ENCODE results near the gene TSSC4. TPM values are rescaled to one million over a fixed set of nuclear protein-coding genes. Genes with fewer than 3 reads are reported as not detected.
A peak's percentile ranks its signal among the peaks of the same experiment; 100 is the strongest.

Gene TSSC4
- total RNA-seq, 1 donor from 2014 or later, result 25.7 TPM

- DNase-seq, result no peak
These were observed 30.7 kb upstream of the TSSC4 start for GRCh38 chr11:2369896-2370295.

GRCh38 chr11:2374456-2375201, 25.9 kb upstream of the TSSC4 start:
- no peak for DNase-seq

GRCh38 chr11:2375341-2375853, 25.2 kb upstream of the TSSC4 start:
- DNase-seq, result no peak

- DNase-seq, result no peak
These were observed 24.5 kb upstream of the TSSC4 start for GRCh38 chr11:2375964-2376551.

GRCh38 chr11:2376751-2377451, 23.6 kb upstream of the TSSC4 start, which contains the start of gene CD81:
CD81 (plus strand) TSS chr11:2377310; CDS start chr11:2377550, 240 bp downstream.
- peak; percentile 32 for DNase-seq

GRCh38 chr11:2377511-2378443, 22.8 kb upstream of the TSSC4 start:
- no peak for DNase-seq

- no peak for DNase-seq
These were observed 21.9 kb upstream of the TSSC4 start for GRCh38 chr11:2378527-2379210.

- DNase-seq, result no peak
These were observed 20.9 kb upstream of the TSSC4 start for GRCh38 chr11:2379466-2380174.

- DNase-seq, result no peak
These were observed 20.2 kb upstream of the TSSC4 start for GRCh38 chr11:2380396-2380795.

- no peak for DNase-seq
These were observed 19.7 kb upstream of the TSSC4 start for GRCh38 chr11:2380807-2381350.

- no peak for DNase-seq
These were observed 18.9 kb upstream of the TSSC4 start for GRCh38 chr11:2381494-2382128.

- DNase-seq, result no peak
These were observed 18.4 kb upstream of the TSSC4 start for GRCh38 chr11:2382129-2382517.

- no peak for DNase-seq
These were observed 17.4 kb upstream of the TSSC4 start for GRCh38 chr11:2382936-2383851.

- DNase-seq, result no peak
These were observed 16.4 kb upstream of the TSSC4 start for GRCh38 chr11:2383852-2384804.

- no peak for DNase-seq
These were observed 15.1 kb upstream of the TSSC4 start for GRCh38 chr11:2385156-2386151.

GRCh38 chr11:2386591-2386990, 14.0 kb upstream of the TSSC4 start:
- DNase-seq, result no peak
